ENCODE data around the gene NYNRIN. TPM values are rescaled to one million over a fixed set of nuclear protein-coding genes. Genes with fewer than 3 reads are reported as not detected.

NYNRIN gene
- total RNA-seq, 1 experiment from 2014 or later: 18.7 TPM

DNA sequence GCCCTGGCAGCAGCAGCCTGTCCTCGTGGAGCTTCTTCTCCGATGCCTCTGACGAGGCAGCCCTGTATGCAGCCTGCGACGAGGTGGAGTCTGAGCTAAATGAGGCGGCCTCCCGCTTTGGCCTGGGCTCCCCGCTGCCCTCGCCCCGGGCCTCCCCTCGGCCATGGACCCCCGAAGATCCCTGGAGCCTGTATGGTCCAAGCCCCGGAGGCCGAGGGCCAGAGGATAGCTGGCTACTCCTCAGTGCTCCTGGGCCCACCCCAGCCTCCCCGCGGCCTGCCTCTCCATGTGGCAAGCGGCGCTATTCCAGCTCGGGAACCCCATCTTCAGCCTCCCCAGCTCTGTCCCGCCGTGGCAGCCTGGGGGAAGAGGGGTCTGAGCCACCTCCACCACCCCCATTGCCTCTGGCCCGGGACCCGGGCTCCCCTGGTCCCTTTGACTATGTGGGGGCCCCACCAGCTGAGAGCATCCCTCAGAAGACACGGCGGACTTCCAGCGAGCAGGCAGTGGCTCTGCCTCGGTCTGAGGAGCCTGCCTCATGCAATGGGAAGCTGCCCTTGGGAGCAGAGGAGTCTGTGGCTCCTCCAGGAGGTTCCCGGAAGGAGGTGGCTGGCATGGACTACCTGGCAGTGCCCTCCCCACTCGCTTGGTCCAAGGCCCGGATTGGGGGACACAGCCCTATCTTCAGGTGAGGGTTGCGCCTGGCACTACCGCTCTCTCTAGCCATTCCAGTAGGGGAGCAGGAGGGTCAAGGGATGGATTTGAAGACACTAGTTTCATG is 28.7 kb upstream of the NYNRIN start:
- H3K23ac ChIP-seq (ENCODE audit: insufficient read length, low read depth, low read length): no peak overlapping the region

More for the DNA sequence above, 28.7 kb upstream of the NYNRIN start:
- Histone ChIP-seq H2BK15ac (ENCODE audit: low read depth, low read length) (no peak overlapping the region), H3K23me2 (ENCODE audit: insufficient read length, low read depth, low read length, poor library complexity, severe bottlenecking) (peaks cover 19% of the 10 kb centered on the region), H3K9ac (ENCODE audit: extremely low read depth, insufficient read length, low read length) (no peak overlapping the region), H4K20me1 (ENCODE audit: control insufficient read depth, insufficient read depth, insufficient read length) (no peaks in the 10 kb centered on the region), H4K8ac (replicated peaks; ENCODE audit: insufficient read length, low read depth, low read length) (no peak overlapping the region), H4K5ac (ENCODE audit: insufficient read length, low read depth, low read length) (no peak overlapping the region), H3K27ac (ENCODE audit: insufficient read length, low read depth, low read length) (no peak overlapping the region), H3K4me1 (ENCODE audit: insufficient read depth, low read length) (no peaks in the 10 kb centered on the region; the same call in 1 of the 2 replicates), H3K56ac (ENCODE audit: insufficient read length, low read depth, low read length) (no peak overlapping the region), H3K18ac (ENCODE audit: insufficient read length, low read depth, low read length) (no peak overlapping the region), H4K91ac (ENCODE audit: insufficient read length, low read depth, low read length) (no peak overlapping the region), H3K4me2 (ENCODE audit: insufficient read depth, insufficient read length, low read length) (no peak overlapping the region), H2BK5ac (ENCODE audit: insufficient read length, low read length) (no peak overlapping the region), H3K4ac (ENCODE audit: low read depth, low read length) (no peak overlapping the region), H2BK20ac (ENCODE audit: low read depth, low read length, poor library complexity, severe bottlenecking) (no peak overlapping the region), H2AK5ac (ENCODE audit: insufficient read length, low read length) (no peak overlapping the region), H3K14ac (ENCODE audit: insufficient read depth, low read length) (no peak overlapping the region), H2AFZ (ENCODE audit: low read length) (no peak overlapping the region), H3T11ph (ENCODE audit: low read length) (no peak overlapping the region), H2BK120ac (ENCODE audit: low read depth, low read length, poor library complexity, severe bottlenecking) (no peak overlapping the region), H3K9me3 (ENCODE audit: control insufficient read depth, low read depth, low read length) (no peaks in the 10 kb centered on the region), H3K27me3 (ENCODE audit: insufficient read depth, low read length) (no peaks in the 10 kb centered on the region), H2BK12ac (ENCODE audit: insufficient read length, low read depth, low read length) (no peak overlapping the region), H3K79me2 (ENCODE audit: insufficient read depth, low read length) (no peaks in the 10 kb centered on the region), H3K79me1 (ENCODE audit: insufficient read depth, low read depth, low read length, poor library complexity, severe bottlenecking) (no peaks in the 10 kb centered on the region)
- H3K36me3 Mint-ChIP-seq (ENCODE audit: insufficient read depth in 1 of 3, low read depth in 3 of 3): peaks cover 8 to 37% (median 23%) of the 10 kb centered on the region in 3 experiments
- no peak overlapping the region for H3K27ac Mint-ChIP-seq
- H3K9me3 Mint-ChIP-seq: no peaks in the 10 kb centered on the region
- DNase-seq: no peak
- no peak overlapping the region for H3K4me3 Mint-ChIP-seq
- H3K4me1 Mint-ChIP-seq: peaks cover 15 to 16% of the 10 kb centered on the region in 2 experiments
- TF ChIP-seq, protein P1, sequence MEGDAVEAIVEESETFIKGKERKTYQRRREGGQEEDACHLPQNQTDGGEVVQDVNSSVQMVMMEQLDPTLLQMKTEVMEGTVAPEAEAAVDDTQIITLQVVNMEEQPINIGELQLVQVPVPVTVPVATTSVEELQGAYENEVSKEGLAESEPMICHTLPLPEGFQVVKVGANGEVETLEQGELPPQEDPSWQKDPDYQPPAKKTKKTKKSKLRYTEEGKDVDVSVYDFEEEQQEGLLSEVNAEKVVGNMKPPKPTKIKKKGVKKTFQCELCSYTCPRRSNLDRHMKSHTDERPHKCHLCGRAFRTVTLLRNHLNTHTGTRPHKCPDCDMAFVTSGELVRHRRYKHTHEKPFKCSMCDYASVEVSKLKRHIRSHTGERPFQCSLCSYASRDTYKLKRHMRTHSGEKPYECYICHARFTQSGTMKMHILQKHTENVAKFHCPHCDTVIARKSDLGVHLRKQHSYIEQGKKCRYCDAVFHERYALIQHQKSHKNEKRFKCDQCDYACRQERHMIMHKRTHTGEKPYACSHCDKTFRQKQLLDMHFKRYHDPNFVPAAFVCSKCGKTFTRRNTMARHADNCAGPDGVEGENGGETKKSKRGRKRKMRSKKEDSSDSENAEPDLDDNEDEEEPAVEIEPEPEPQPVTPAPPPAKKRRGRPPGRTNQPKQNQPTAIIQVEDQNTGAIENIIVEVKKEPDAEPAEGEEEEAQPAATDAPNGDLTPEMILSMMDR (conservative IDR thresholded peaks at IDR 0.05): no peak
- no CpG with 5 or more reads among the region's 32 CpGs for WGBS (ENCODE audit: extremely low coverage, insufficient read length, low lambda C conversion rate)
- H3K27me3 Mint-ChIP-seq (ENCODE audit: low read depth): peaks cover 9% of the 10 kb centered on the region
